Fibroblast of skin of left quadriceps (primary cell): Measurements from ENCODE around the gene EMB.
"Not testable (repeated sequence)": the region's sequence is repeated elsewhere in the genome, so short reads cannot be mapped to it uniquely, and the experiment has no call there.

ENCODE experiments used
- DNase-seq, 2 experiments: peaks; one replicate each; pipeline ENCODE4 v3.0.0-alpha.2; 2013; ENCODE audit warnings: low read depth in 2 of 2

Gene EMB, protein sequence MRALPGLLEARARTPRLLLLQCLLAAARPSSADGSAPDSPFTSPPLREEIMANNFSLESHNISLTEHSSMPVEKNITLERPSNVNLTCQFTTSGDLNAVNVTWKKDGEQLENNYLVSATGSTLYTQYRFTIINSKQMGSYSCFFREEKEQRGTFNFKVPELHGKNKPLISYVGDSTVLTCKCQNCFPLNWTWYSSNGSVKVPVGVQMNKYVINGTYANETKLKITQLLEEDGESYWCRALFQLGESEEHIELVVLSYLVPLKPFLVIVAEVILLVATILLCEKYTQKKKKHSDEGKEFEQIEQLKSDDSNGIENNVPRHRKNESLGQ

DNA sequence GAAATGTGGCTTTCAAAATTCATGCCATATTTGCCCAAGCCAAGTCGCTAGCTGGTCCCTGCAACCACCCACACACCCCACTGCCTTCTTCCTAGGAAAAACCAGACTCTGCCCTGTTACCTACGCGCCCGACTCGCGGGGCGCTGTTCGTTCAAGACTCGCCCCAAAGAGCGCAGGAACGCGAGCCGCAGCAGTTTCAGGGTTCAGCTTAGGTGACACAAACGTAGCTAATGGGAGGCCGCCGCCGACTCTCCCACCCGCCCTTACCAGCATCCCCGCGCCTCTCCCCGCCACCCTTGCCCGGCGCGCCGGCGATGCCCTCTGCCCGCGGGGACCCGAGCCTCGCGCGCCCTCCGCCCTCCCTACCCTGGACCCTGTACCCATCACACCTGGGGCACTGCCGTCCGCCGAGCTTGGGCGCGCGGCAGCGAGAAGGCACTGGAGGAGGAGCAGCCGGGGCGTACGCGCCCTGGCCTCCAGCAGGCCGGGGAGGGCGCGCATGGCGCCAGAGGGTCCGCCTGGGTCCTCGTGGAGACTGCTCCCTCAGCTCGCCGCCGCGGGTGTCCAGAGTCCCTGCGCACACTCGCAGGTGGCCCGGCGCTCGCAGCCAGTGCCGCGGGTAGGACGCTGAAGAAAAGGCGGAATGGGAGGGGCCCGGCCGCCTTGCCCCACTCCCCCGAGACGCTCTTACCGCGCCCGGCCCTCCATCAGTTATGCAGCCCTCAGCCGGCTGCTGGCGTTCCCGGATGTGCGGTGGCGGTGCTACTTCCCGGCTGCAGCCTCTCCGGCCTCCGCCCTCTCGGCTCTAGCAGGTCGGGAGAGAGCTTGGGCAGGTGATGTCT is at the start of gene EMB:
Gene EMB (minus strand): TSS at position 638 of the 842 bp plus-strand sequence. CDS start 137 bp downstream, at position 501.
- DNase-seq = no peak

DNA sequence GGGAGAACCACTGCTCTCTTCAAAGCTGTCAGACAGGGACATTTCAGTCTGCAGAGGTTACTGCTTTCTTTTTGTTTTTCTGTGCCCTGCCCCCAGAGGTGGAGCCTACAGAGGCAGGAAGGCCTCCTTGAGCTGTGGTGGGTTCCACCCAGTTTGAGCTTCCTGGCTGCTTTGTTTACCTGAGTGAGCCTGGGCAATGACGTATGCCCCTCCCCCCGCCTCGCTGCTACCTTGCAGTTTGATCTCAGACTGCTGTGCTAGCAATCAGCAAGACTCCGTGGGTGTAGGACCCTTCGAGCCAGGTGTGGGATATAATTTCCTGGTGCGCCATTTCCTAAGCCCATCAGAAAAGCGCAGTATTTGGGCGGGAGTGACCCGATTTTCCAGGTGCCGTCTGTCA is 48.4 kb upstream of the EMB start:
- not testable (repeated sequence) for DNase-seq

DNA sequence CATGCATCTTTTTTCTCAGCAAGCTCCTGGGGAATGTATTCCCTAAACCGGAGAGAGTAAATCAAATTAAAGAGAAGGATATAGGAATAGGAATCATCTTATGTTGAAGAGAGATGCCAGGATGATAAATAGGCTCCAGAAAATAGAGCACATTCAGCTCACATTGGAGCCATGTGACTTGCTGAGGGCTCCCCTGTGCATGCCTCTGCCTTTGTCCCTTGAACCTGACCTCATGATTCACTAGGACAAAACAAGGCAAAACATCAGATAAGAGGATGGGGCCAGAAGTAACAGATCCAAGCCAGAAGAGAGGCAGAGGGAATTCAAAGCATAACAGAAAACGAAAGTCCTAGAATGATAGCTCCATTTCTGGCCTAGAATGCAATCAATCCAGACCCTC is 37.7 kb upstream of the EMB start:
- DNase-seq = not testable (repeated sequence)

DNA sequence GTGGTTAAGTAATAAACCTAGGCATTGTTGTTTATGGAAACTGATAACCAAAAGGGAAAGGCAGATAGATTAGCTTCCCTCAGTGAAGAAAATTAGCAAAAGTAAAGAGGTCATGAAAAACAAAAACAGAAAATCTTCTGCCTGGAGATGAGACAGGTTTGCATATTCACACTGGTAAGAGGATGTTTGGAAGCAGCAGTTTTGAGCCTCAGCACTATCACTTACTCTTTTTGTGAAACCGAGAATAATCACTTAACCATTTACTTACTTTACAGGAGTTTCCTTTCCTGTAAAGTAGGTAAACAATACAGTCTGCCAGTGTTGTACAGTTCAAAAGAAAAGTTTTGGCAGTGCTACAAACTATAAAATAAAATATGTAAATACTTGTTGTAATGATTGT is 35.5 kb upstream of the EMB start:
- DNase-seq = no peak

DNA sequence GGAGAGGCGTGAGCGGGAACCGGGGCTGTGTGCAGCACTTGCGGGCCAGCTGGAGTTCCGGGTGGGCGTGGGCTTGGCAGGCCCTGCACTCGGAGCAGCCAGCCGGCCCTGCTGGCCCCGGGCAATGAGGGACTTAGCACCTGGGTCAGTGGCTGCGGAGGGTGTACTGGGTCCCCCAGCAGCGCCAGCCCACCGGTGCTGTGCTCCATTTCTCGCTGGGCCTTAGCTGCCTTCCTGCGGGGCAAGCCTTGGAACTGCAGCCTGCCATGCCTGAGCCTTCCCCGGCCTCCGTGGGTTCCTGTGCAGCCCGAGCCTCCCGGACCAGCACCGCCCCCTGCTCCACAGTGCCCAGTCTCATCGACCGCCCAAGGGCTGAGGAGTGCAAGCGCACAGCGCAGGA is 23.9 kb upstream of the EMB start:
- DNase-seq = not testable (repeated sequence)

DNA sequence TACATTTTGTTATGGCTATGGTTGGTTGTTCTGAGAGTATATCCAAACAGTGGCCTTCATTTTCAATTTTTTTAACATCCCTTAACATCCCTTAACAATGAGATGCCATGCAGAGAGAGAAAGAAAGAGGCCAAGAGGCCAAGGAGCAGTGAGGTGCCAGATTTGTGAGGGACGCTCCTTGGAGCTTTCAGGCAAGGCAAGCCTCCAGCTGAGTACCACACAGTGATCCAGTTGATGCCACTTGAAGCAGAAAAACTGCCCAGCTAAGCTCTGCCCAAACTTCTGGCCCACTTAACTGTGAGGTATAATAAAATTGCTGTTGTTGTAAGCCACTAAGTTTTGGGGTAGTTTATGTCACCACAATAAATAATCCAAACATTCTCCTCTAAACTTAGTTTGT is 22.6 kb upstream of the EMB start:
- no peak for DNase-seq

DNA sequence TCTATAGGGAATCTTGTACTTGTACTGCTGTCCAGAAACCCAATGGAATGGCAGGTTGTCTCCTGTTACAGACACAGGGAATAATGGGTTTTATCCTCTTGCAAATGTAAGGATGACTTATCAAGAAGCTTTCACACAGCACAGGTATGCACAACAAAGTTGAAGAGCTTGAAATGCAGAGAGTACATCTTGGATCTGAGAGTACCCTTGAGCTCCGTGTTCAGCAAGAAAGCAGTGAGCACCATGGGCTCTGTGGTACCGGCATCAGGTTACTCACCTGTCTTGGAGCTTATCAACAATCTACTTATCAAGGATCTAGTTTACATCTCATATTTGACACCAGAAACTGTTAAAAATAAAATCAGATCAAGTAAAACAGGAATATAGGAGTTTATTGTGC is 22.0 kb upstream of the EMB start:
- DNase-seq = no peak

DNA sequence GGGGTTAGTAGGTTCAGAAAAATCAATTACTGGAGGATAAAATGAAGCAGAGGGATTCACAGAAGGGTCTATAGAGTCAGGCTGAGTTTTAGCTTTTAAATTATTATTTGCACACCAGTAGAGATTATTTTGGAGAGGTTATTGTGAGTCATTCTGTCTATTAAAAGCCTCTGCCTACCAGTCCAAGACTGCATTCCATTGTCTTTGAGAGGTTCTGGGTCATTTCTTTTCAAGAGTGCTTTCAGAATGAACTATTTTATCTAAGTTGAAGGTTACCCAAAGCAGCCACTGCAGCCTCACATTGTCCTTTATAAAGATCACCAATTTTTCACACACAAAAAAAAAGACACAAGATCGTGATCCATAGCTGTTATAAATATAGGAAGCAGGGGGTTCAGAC is 21.5 kb upstream of the EMB start:
- not testable (repeated sequence) for DNase-seq

DNA sequence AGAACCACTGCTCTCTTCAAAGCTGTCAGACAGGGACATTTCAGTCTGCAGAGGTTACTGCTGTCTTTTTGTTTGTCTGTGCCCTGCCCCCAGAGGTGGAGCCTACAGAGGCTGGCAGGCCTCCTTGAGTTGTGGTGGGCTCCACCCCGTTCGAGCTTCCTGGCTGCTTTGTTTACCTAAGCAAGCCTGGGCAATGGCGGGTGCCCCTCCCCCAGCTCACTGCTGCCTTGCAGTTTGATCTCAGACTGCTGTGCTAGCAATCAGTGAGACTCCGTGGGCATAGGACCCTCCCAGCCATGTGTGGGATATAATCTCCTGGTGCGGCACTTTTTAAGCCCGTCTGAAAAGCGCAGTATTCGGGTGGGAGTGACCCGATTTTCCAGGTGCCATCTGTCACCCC is 17.3 kb upstream of the EMB start:
- not testable (repeated sequence) for DNase-seq

DNA sequence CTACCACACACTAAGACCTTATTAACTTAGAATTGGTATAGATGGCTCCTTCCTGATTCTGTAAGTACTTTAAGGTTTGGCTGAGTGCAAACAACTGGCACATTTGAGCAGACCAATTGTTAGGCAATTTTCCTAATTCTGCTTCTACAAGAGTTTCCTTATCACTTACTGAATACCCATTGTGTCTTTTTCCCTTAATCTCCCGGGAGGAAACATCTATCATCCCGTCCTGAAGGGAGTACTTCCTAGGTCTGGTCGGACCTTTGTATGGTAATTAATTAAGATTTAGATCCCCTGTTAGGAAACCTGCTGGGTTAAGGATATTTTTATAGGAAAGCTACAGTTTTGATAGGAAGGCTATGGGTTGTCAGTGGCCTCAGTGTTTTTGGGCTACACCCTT is 8.2 kb upstream of the EMB start:
- not testable (repeated sequence) for DNase-seq

DNA sequence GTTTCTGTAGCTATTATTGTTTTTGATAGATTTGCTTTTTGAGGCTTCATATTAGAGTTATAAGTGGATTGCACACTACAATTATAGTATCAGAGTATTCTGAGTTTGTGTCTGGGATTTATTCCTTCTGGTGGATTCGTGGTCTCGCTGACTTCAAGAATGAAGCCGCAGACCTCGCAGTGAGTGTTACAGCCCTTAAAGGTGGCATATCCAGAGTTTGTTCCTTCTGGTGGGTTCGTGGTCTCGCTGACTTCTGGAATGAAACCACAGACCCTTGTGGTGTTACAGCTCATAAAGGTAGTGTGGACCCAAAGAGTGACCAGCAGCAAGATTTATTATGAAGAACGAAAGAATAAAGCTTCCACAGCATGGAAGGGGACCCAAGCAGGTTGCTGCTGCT is 6.9 kb upstream of the EMB start:
- DNase-seq = no peak

DNA sequence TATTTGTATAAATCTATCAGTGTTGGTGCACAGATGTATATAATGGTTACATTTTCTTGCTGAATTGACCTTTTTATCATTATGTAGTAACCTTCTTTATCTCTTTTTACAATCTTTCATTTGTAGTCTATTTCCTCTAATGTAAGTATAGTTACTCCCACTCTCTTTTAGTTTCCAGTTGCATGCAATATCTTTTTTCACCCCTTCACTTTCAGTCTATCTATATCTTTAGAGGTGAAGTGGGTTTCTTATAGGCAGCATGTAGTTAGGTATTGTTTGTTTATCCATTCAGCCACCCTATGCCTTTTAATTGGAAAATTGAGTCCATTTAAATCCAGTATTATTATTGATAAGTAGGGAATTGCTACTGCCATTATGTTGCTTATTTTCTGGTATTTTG is 6.1 kb upstream of the EMB start:
- no peak for DNase-seq

DNA sequence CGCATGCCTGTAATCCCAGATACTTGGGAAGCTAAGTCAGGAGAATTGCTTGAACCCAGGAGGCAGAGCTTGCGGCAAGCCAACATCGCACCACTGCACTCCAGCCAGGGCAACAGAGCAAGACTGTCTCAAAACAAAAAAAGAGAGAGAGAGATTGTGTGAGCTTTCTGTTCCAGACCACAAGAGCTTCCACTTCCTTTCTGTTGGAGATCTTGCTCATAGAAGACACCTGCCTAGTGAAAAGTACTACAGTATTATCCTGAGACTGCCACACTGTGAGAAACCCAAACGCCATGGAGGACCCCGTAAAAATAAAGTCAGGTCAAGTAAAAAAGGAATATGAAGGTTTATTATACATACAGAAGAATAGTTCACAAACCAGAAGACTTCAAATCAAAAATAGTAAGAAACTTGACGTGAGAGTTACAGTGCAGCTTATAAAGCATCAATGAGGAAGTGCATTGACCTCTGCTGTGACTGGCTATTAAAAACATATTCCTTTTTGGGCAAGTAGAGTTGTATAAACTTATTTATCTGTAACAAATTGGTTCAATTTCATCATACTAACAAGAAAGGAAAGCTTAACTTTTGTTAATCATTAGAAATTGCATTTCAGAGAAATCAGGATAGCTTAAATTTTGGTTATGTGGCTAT is 4.3 kb upstream of the EMB start:
- no peak for DNase-seq

DNA sequence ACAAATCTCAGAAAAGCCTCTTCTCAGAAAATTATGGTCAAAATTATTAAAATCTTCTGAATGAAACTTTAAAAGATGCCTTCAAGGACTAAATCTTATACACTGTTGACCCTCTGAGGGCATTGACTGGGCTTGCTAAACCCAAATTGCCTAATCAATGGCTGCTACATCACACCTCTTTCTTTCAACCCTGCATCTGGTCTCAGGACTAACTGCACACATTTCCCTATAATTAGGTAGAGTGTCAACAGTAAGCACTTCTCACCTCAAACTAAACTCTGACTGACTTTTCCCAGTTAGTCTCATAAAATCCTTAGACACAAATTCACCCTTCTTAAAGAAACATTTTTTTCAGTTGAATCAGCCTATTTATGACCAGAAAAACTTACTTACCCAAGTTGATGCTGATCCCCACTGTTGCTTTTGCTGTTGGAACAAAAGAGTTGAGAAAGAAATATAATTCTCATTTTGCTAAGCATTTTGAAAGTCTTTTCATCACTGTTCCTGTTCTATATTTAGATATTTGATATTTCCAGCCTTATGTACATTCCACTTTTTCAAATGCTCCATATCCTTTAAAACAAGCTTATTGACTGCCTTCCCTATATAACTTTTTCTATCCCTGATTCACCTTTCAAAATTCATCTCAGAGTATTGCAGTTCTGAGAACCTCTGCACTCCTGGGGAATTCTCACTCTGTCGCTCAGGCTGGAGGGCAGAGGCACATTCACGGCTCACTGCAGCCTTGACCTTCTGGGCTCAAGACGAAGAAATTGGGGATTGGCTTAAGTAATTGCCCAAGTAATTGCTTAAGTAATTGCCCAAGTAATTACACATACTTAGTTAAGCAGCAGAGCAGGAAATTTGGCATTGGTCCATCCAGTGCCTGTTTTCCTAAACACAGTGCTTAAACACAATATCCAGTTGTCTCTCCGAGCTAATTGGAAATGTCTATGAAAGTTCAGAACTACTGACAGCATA is 1.8 kb upstream of the EMB start:
- DNase-seq = not testable (repeated sequence)

DNA sequence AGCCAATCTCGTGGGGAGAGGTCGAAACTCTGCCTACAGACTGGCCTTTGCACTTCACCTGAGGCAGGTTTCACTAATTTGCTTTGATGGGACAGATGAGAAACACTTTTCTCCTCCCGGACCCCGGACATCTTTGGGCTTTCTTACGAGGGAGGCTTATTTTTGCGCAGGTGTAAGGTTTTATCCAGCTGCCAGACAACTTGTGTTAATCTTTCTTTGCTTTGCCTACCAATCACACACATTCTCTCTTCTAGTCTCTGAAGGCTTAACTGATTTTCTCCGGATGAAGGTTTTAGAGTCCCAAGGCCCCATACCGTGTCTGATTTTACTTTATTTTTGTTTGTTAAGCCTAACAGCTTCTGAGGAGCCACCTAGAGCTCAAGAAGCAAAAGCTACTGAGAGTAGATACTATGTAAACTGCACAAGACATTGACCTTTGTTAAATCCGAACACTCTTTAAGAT is 436 bp upstream of the EMB start:
- no peak for DNase-seq

DNA sequence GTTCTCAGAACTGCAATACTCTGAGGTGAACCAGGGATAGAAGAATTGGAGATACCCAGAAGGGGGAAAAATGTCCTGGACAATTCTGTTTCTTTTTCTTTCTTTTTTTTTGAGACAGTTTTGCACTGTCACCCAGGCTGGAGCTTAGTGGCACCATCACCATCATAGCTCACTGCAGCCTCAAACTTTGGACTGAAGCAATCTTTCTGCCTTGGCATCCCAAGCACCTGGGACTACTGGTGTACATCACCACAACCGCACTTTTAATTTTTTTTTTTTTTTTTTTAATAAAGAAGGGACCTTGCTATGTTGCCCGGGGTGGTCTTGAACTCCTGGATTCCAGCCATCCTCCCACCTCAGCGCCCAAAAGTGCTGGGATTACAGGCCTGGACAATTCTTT is 1.9 kb downstream of the EMB start:
- DNase-seq = no peak

DNA sequence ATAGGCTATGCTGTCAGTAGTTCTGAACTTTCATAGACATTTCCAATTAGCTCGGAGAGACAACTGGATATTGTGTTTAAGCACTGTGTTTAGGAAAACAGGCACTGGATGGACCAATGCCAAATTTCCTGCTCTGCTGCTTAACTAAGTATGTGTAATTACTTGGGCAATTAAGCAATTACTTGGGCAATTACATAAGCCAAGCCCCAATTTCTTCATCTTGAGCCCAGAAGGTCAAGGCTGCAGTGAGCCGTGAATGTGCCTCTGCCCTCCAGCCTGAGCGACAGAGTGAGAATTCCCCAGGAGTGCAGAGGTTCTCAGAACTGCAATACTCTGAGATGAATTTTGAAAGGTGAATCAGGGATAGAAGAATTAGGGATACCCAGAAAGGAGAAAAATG is 3.0 kb downstream of the EMB start:
- DNase-seq = not testable (repeated sequence)

DNA sequence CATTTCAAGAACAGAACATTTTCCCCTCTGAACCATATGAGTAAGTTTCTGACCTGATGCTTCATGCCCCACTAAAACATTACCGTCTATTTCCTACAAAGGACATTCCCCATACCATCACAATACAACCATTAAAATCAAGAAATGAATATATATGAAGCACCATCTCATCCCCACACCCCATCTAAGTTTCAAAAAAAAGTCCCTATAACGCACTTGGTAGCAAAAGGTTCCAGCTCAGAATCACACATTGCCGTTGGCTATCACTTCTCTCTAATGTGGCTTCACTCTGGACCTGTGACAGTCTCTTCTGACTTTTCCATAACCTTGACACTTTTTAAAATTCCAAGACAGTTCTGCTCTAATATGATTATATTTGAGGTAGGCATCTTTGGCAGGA is 5.9 kb downstream of the EMB start:
- DNase-seq = no peak

DNA sequence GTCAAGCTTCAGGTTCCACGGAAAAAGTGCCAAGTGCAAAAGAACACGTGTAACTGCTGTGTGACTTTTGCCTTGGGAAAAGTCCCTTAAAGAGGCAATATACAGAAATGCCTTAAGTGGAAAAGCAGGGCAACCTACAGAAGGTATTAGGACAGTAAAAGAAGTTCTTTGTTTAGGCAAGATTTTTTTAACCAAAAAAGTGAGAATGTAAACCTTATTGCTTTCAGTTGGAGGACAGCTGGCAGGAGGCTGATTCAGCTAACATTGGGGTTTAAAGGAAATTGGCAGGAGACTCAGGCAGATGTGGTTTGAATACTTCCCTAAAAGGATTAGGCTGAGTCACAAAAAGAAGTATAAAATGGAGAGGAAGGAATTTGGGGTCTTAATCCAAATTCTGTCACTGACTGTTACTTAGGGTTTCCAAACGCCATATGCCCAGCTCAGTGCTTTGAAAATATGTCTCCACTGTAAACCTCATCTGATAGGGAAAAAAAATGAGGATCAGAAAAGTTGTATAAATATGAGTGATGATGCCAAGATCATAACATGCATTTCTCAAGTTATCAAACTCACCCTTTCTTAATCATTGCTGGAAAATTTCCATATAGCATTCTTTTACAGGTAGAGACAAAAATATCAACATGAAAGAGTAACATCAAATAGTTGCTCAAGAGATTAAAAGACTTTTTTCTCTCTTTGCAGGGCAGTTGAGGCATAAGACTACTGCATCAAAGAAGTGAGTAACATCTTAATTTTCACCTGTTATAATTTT is 9.8 kb downstream of the EMB start:
- DNase-seq = peak in 1 of 2 experiments; percentile 12

DNA sequence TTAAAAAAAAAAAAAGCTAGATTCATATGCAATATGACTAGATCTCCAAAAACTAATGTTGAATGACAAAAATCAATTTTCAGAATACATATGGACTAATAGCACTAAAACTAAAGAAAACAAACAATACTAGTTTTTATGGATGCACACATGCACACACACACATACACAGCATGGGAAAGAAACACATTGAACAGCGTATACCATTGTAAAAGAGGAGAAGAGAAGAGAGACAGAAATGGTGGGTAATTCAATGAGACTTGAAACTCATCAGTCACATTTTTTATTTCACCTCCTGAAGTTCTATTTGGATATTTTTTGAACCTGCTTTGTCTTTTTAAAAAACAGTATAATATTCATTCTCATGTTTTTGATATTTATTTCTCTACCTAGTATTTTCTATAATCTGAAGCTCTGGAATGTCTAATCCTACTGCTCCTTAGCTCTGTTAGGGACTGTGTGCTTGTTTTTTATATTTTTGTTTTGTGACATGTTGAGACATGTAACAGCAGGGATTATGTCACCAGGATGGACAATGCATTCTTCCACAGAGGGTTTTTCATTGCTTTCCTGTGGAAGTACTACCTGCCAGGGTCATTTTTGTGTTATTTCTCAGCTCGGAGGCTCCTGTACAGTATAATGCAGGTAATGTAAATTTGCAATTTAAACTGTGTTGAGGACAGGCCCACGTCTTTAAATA is 17.8 kb downstream of the EMB start:
- not testable (repeated sequence) for DNase-seq
